ENCODE data around the gene B4GALNT4. TPM values are rescaled to one million over a fixed set of nuclear protein-coding genes. Genes with fewer than 3 reads are reported as not detected.
"Not testable (repeated sequence)": the region's sequence is repeated elsewhere in the genome, so short reads cannot be mapped to it uniquely, and the experiment has no call there.

The B4GALNT4 gene
- total and polyA plus RNA-seq, 2 experiments from 2014 or later, result 35.8 to 94.4 TPM

GRCh38 chr11:362642-363442 lies 6.5 kb upstream of the B4GALNT4 start:
- Histone ChIP-seq H3K4me1 (ENCODE audit: low read depth) (no peaks in the 10 kb centered on the region), H3K27me3 (no peaks in the 10 kb centered on the region), H3K9me3 (ENCODE audit: low read depth) (no peaks in the 10 kb centered on the region), H3K36me3 (no peaks in the 10 kb centered on the region), H3K27ac (no peak overlapping the region), H3K4me3 (no peak overlapping the region)
- TF ChIP-seq CTCF (IDR thresholded peaks at IDR 0.05; ENCODE audit: low read depth, low read length), result no peak
- DNase-seq (ENCODE audit: low read depth in 1 of 2, low spot score in 1 of 2), result no peak

GRCh38 chr11:363443-363805 lies 5.9 kb upstream of the B4GALNT4 start:
- H3K4me1 ChIP-seq (ENCODE audit: low read depth); H3K27ac ChIP-seq; H3K36me3 ChIP-seq; H3K27me3 ChIP-seq; DNase-seq (ENCODE audit: low read depth in 1 of 2, low spot score in 1 of 2); H3K9me3 ChIP-seq (ENCODE audit: low read depth); H3K4me3 ChIP-seq: not testable (repeated sequence)

GRCh38 chr11:363948-364761 lies 5.1 kb upstream of the B4GALNT4 start:
- DNase-seq (ENCODE audit: low read depth in 1 of 2, low spot score in 1 of 2), result no peak
- Histone ChIP-seq H3K27me3 (no peaks in the 10 kb centered on the region), H3K4me1 (ENCODE audit: low read depth) (no peaks in the 10 kb centered on the region), H3K4me3 (no peak overlapping the region), H3K27ac (no peak overlapping the region), H3K9me3 (ENCODE audit: low read depth) (no peaks in the 10 kb centered on the region), H3K36me3 (no peaks in the 10 kb centered on the region)
- TF ChIP-seq CTCF (IDR thresholded peaks at IDR 0.05; ENCODE audit: low read depth, low read length), result peak; percentile 21

GRCh38 chr11:364991-365725 lies 4.1 kb upstream of the B4GALNT4 start:
- Histone ChIP-seq H3K9me3 (ENCODE audit: low read depth) (no peaks in the 10 kb centered on the region), H3K4me3 (no peak overlapping the region), H3K36me3 (no peaks in the 10 kb centered on the region), H3K4me1 (ENCODE audit: low read depth) (no peaks in the 10 kb centered on the region), H3K27ac (no peak overlapping the region), H3K27me3 (no peaks in the 10 kb centered on the region)
- TF ChIP-seq CTCF (IDR thresholded peaks at IDR 0.05; ENCODE audit: low read depth, low read length), result no peak
- no peak for DNase-seq (ENCODE audit: low read depth in 1 of 2, low spot score in 1 of 2)

GRCh38 chr11:365831-366230 lies 3.5 kb upstream of the B4GALNT4 start:
- no peaks in the 10 kb centered on the region for H3K27me3 ChIP-seq
- no peak for DNase-seq (ENCODE audit: low read depth in 1 of 2, low spot score in 1 of 2)
- no peaks in the 10 kb centered on the region for H3K4me1 ChIP-seq (ENCODE audit: low read depth)
- no peaks in the 10 kb centered on the region for H3K36me3 ChIP-seq
- H3K27ac ChIP-seq, result no peak overlapping the region
- H3K9me3 ChIP-seq (ENCODE audit: low read depth), result no peaks in the 10 kb centered on the region
- no peak for TF ChIP-seq CTCF (IDR thresholded peaks at IDR 0.05; ENCODE audit: low read depth, low read length)
- H3K4me3 ChIP-seq, result no peak overlapping the region

All from cardiac muscle cell (in vitro differentiated cells and primary cell).